ENCODE results near the gene ZC3H12D. TPM values are rescaled to one million over a fixed set of nuclear protein-coding genes. Genes with fewer than 3 reads are reported as not detected.

The ZC3H12D gene
- total and polyA plus RNA-seq, 2 experiments from 2014 or later, result 0.24 to 0.72 TPM

DNA sequence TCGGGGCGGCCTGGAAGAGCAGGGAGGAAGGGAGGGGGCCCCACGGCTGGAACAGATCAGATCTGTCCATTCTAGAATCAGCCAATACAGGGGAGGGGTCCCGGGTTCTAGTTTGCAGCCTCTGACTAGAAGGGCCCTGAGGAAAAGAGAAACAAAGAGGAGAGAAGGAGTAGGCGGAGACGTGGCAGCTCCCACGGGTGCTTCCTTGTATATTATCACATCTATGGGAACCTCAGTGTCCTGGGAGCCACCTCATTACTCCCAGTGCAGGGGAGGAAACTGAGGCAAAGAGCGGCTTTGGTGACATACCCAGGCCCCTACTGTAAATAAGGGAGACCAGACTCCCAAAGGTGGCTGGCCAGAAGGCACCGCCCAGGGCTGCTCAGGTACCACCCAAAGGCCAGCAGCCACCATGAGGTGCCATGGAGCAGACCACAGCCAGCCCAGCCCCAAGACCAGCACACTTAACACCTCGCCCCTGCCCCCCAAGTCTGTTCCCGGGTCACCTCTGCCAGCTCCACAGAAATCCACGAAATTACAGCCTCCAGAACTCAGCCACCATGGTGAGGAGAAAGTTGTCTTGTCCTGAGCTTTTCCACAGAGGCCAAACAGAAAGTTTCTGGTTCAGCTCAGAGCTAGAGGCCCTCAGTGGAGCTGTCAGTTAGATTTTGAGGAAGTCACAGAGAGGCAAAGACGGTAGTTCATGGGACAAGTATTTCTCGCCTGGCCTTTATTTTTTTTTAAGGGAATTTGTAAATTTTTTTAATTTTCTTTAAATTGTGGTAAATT, 2.1 kb downstream of the ZC3H12D start:
- no peak for DNase-seq (ENCODE audit: low read depth in 1 of 2, low spot score in 1 of 2)
- no peaks in the 10 kb centered on the region for H3K9me3 ChIP-seq (ENCODE audit: low read depth)
- H3K27ac ChIP-seq, result peak overlapping the region; percentile 60
- H3K4me3 ChIP-seq, result no peak overlapping the region
- no peaks in the 10 kb centered on the region for H3K27me3 ChIP-seq
- no peaks in the 10 kb centered on the region for H3K36me3 ChIP-seq
- peaks cover 5% of the 10 kb centered on the region for H3K4me1 ChIP-seq (ENCODE audit: low read depth)
- TF ChIP-seq, protein P1, sequence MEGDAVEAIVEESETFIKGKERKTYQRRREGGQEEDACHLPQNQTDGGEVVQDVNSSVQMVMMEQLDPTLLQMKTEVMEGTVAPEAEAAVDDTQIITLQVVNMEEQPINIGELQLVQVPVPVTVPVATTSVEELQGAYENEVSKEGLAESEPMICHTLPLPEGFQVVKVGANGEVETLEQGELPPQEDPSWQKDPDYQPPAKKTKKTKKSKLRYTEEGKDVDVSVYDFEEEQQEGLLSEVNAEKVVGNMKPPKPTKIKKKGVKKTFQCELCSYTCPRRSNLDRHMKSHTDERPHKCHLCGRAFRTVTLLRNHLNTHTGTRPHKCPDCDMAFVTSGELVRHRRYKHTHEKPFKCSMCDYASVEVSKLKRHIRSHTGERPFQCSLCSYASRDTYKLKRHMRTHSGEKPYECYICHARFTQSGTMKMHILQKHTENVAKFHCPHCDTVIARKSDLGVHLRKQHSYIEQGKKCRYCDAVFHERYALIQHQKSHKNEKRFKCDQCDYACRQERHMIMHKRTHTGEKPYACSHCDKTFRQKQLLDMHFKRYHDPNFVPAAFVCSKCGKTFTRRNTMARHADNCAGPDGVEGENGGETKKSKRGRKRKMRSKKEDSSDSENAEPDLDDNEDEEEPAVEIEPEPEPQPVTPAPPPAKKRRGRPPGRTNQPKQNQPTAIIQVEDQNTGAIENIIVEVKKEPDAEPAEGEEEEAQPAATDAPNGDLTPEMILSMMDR (IDR thresholded peaks at IDR 0.05; ENCODE audit: low read depth, low read length), result no peak

DNA sequence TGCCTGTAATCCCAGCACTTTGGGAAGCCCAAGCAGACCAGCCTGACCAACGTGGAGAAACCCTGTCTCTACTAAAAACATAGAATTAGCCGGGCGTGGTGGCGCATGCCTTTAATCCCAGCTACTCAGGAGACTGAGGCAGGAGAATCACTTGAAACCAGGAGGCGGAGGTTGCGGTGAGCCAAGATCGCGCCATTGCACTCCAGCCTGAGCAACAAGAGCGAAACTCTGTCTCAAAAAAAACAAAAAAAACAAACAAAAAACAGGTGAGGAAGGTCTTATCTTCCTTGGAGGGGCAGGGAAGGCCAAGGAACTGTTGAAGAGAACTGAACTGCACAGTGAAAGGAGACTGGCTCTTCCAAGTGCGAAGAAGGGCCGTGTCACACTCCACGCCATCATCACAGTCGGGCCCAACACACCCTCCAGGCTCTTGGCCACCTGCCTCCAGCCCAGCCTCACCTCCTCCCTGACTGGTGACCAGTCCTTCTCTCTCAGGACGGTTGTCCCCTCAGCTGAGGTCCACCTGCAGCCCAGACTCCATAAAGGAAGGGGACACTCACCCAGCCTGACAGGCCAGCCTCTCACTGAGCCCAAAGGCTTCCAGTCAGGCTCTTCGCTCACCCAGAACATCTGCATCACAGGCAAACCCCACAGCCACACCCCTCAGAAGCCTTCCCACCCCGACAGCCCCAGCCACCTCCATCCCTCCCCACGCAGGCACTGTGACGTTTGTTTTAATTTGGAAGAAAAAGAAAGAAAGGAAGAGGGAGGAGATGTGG, 4.1 kb downstream of the ZC3H12D start:
- no peak for DNase-seq (ENCODE audit: low read depth in 1 of 2, low spot score in 1 of 2)
- TF ChIP-seq, protein P1 (IDR thresholded peaks at IDR 0.05; ENCODE audit: low read depth, low read length), result no peak
- Histone ChIP-seq H3K4me3 (no peak overlapping the region), H3K9me3 (ENCODE audit: low read depth) (no peaks in the 10 kb centered on the region), H3K27me3 (no peaks in the 10 kb centered on the region), H3K4me1 (ENCODE audit: low read depth) (peaks cover 5% of the 10 kb centered on the region), H3K36me3 (no peaks in the 10 kb centered on the region), H3K27ac (no peak overlapping the region)

DNA sequence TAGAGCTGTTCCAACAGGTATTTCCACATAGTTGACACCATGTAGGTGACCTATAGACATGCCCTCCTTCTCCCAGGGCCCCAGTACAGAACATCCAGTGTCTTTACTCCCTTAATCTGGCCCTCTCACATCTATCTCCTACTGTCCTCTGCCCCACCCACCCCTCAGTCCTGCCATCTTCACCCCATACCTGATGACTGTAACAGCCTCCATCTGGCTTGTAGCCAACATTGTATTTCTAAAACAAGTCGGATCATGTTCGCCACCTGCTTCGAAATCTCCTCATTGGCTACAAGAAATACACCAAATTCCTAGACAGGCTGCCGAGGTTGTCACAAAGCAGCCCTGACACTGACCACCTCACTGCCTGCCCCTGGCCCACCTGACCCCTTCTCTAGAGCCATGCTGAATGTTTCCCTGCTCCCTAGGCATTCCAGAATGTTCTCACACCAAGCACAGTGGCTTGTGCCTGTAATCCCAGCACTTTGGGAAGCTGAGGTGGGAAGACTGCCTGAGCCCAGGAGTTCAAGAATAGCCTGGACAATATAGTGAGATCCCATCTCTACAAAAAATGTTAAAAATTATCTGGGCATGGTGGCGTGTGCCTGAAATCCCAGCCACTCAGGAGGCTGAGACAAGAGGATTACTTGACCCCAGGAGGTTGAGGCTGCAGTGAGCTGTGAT, 6.0 kb downstream of the ZC3H12D start:
- Histone ChIP-seq H3K4me3 (no peak overlapping the region), H3K36me3 (no peaks in the 10 kb centered on the region), H3K4me1 (ENCODE audit: low read depth) (peaks cover 5% of the 10 kb centered on the region), H3K27ac (no peak overlapping the region), H3K9me3 (ENCODE audit: low read depth) (no peaks in the 10 kb centered on the region), H3K27me3 (no peaks in the 10 kb centered on the region)
- TF ChIP-seq, protein P1 (IDR thresholded peaks at IDR 0.05; ENCODE audit: low read depth, low read length), result no peak
- DNase-seq (ENCODE audit: low read depth in 1 of 2, low spot score in 1 of 2), result no peak

DNA sequence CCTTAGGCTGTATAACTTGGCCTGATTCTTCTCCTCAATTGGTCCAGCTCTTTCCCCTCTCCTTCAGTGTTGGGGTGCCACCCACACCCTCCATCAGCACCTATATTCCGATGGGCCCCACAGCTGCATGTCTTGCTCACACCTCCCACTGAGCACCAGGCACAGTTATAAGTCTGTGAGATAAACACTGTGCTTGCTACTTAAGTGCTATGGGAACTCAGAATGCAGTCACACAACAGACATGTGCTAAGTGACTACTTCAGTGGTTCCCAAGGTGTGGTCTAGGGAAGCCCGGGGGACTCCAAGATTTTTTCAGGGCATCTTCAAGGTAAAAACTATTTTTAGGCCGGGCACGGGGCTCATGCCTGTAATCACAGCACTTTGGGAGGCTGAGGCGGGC, 7.3 kb downstream of the ZC3H12D start:
- TF ChIP-seq, protein P1 (IDR thresholded peaks at IDR 0.05; ENCODE audit: low read depth, low read length), result no peak

DNA sequence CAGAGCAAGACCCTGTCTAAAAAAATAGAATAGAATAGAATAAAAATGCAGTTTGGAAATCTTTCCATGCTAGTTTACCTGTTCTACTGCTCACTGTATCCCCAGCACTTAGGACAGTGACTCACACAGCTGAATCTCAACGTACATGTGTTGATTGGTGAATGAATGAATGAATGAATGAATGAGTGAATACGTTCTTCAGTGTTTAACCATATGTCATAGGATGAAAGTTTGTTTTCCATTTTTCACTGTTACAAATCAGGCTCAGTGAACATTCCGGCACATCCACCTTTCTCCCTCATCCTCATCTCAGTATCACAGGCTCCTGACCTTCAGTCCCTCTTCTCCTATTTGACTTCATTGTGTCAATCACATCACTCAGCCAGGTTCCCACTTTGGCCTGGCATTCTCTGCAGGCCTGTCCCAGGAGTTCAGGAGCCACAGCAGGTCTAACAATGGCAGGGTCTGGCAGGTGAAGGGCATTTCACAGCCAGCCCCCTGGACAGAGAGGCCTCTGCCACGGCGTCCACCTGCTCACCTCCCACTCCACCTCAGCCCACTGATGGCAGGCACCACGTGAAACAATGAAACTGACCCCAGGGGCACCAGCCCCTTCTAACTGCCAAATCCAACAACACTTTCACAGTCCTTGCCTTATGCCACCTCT, 7.9 kb downstream of the ZC3H12D start:
- TF ChIP-seq, protein P1 (IDR thresholded peaks at IDR 0.05; ENCODE audit: low read depth, low read length), result no peak
- Histone ChIP-seq H3K27me3 (no peaks in the 10 kb centered on the region), H3K36me3 (no peaks in the 10 kb centered on the region), H3K9me3 (ENCODE audit: low read depth) (no peaks in the 10 kb centered on the region), H3K27ac (no peak overlapping the region), H3K4me3 (no peak overlapping the region), H3K4me1 (ENCODE audit: low read depth) (peaks cover under 1% of the 10 kb centered on the region)
- DNase-seq (ENCODE audit: low read depth in 1 of 2, low spot score in 1 of 2), result no peak

More for the DNA sequence above, 7.3 kb downstream of the ZC3H12D start:
- Histone ChIP-seq H3K4me1 (ENCODE audit: low read depth) (peaks cover 5% of the 10 kb centered on the region), H3K27ac (no peak overlapping the region), H3K4me3 (no peak overlapping the region), H3K9me3 (ENCODE audit: low read depth) (no peaks in the 10 kb centered on the region), H3K27me3 (no peaks in the 10 kb centered on the region), H3K36me3 (no peaks in the 10 kb centered on the region)
- no peak for DNase-seq (ENCODE audit: low read depth in 1 of 2, low spot score in 1 of 2)

All from cardiac muscle cell (in vitro differentiated cells and primary cell).